Measurements from ENCODE around the gene AGT.
"Not testable (repeated sequence)": the region's sequence is repeated elsewhere in the genome, so short reads cannot be mapped to it uniquely, and the experiment has no call there.

The AGT gene

DNA sequence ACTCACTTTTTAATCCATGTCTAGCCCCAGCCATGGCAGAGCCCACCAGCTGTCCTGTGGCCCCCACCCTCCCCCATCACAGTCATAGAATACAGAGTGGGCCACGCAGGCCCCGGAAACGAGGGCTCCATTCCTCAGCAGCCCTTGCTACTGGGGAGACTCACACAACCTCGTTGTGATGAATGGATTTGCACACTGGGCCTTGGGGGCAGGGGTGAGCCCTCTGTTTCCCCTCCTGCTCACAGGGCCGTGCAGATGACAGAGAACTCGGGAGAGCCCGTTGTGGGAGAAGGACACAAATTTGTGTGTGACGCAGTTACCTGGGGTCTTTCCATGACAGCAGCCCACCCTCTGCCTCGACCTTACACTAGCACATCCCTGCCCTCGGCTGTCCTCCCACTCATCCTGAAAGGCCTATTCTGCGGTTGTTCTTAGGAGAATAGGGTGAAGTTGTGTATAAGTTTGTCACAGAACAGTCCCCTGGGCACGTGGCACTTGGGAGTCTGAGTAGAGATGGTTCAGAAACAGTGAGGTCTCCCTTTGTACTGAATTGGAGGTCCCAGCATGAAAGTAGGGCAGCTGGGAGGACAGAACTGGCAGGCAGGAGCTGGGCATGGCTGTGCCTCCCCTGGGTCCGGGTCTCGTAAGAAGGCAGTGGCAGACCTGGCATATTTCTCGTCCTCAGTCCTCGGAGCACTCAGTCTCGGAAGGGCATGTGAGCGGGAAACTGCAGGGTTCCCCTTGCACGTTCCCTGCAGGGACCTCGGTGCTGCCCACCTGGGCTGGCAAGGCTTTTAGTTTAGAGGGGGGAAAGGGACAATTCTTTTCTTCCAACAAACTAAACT lies 6.8 kb downstream of the AGT start:
- DNase-seq = no peak

- DNase-seq = no peak
These were observed 7.8 kb downstream of the AGT start for GRCh38 chr1:230706020-230706699.

DNA sequence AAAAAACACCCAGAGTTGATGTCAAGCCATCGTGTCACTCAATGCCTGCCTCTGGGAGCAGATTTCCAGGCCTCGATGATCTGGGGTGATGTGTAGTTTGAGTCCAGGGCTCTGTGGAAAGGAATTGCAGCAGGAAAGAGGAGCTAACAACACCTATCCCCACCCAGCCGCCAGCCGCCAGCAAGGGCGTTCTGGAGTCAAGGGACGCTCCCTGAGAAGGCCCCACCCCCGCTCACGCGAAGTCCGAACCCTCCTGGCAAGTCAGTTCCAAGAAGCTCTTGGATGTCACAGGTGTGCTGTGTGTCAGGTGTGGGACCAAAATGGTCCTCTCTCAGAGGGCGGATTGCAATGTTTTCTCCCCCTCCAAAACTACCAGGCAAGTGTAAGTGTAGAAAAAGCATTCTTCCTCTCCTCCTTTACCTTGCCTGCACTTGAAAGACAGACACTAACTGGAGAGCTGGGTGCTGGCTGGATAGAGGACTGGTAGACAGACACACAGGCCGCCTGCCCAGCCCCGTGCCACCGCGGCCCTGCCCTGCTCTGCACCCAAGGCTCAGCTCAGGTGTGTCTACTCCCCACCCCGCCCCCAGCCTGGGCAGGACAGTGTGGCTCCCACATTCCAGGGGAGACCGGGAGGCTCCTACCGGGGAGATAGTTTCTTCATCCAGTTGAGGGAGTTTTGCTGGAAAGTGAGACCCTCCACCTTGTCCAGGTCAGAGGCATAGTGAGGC lies 8.5 kb downstream of the AGT start:
- DNase-seq = no peak

GRCh38 chr1:230704830-230705229 lies 9.1 kb downstream of the AGT start:
- DNase-seq = no peak

DNA sequence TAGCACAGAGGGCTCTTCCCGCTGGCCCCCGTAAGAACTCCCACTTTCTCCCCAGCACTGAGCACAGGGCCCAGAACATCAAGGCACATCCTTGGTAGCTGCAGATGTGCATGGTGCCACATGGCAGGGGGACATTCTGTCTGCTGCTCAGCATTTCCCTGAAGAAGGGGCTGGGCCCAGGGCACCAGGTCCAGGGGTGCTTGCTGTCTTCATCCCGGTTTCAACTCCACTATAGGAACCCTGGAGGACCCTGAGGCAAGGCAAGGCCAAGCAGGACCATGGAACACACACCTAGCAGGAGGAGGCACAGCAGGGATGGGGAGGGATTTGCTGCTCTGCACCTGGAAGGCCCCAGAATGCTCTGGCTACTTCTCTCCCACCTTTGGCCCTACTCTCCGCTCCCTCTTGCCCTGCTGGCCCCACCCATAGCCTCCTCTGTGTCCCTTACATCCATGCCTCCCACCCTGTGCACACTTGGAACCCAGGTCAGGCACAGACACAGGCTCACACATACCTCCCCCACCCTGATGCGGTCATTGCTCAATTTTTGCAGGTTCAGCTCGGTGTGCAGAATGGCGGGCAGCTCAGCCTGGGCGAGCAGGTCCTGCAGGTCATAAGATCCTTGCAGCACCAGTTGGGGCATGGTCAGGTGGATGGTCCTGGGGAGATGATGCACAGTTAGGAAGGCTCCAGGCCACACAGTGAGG lies 10.1 kb downstream of the AGT start:
- DNase-seq = no peak

GRCh38 chr1:230702934-230703678 lies 10.8 kb downstream of the AGT start:
- DNase-seq = no peak

DNA sequence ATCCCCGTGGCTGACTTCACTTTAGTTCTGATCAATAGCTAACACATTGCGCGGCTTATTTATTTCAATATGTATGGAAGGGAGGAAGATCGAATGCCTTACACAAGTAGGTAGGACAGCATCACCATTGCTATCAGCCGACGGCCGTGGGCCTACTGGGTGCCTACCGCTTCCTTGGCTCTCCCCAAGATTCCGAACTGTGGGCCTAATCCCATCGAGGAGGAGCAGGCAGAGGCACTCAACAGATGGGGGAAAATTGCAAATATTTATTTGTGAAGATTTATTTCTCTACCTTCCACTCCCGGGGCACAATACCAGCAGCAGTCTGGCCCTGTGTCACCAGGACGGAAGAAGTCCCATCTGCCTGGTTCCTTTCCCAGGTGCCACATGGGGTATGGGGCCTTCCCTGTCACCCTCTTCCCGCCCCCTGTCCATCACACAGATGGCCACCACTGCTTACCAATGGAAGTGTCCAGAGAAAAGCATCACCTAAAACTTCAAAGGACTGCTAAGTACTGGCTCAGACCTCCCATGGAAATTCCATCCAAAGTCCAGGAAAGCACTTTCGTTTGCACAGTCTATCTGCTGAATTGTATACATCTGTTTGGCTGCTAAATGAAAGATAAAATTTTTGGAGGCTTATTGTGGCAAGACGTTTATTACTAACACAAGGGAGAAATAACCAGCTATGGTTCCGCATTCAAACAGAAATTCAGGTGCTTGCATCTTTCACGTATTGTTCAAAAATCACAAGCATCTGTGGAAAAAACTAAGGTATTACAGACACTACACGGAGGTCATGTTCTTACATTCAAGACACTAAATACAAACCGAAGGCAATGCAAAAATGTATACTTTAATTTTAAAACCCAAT lies 11.8 kb downstream of the AGT start:
- no peak for DNase-seq

GRCh38 chr1:230701434-230701833 lies 12.5 kb downstream of the AGT start:
- no peak for DNase-seq

DNA sequence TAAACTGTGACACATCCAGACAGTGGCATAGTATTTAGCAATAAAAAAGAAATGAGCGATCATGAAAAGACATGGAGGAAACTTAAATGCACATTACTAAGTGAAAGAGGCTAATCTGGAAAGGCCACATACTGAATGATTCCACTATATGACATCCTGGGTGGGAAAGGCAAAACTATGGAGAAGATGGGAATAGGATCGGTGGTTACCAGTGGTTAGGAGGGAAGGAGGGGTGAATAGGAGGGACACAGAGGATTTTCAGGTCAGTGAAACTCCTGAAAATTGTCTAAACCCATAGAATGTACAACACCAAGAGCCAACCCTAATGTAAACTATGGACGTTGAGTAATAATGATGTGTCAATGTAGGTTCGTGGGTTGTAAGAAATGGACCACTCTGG lies 13.8 kb downstream of the AGT start:
- no peak for DNase-seq

GRCh38 chr1:230699716-230700115 lies 14.2 kb downstream of the AGT start:
- DNase-seq = no peak

DNA sequence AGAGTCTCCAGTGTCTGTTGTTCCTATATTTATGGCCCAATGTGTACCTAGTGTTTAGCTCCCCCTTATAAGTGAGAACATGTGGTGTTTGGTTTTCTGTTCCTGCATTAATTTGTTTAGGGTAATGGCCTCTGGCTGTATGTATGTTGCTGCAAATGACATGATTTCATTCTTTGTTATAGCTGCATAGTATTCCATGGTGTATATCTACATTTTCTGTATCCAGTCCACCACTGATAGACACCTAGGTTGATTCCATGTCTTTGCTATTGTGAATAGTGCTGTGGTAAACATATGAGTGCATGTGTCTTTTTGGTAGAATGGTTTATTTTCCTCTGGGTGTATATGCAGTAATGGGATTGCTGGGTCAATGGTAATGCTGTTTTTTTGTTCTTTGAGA lies 15.0 kb downstream of the AGT start:
- not testable (repeated sequence) for DNase-seq

GRCh38 chr1:230698130-230698529 lies 15.8 kb downstream of the AGT start:
- no peak for DNase-seq

GRCh38 chr1:230696722-230697437 lies 17.0 kb downstream of the AGT start:
- no peak for DNase-seq

DNA sequence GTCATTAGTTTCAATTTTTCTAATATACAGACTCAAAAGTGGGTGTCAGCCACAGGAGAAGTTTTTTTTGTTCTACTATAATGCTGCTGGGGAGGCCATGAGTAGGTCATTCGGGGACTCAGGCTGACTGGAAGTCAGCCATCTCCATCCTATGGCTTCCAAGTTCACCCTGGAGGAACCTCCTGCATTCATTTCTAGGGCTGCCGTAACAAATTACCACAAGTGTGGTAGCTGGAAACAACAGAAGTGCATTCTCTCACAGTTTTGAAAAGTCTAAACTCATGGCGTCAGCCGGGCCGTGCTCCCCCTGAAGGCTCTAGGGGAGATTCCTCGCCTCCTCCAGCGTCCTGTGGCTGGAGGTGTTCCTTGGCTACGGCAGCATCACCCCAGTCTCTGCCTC lies 17.7 kb downstream of the AGT start:
- DNase-seq = no peak

DNA sequence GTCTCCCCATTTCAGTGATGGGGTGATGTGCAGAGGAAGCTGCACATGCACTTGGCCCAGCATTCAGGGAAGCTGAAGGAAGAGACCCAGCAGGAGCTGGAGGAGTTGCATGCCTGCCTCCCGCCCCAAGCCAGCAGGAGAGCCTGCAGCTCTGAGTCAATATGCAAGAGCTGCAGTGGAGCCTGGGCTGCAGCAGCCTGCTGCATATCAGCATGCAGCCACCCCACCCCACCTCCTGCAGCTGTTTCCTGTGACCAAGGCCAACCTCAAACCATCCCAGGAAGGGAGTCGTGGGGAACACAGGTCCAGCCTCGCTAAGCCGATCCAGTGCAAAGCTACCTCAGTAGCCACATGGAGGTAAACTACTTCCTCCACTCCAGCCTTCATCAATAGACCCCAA lies 18.9 kb downstream of the AGT start:
- no peak for DNase-seq

DNA sequence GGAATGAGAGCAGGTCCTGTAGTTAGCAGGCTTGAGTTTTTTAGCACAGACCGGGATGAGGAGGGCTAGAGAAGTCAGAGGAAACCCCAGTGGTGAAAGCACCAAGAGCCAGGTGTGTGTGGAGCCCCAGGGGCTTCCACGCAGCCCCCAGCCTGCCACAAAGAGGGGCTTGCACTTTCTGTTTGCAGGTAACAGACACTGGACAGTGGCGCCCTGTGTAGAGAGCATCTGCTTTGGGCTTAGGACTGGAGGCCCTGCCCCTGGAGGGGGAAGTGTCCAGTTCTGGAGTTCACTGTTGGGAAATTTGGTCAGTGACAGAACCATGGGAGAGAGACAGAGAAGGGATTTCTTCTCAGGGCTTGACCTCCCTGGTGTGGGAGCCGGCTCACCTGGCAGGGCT lies 19.5 kb downstream of the AGT start:
- DNase-seq = no peak

GRCh38 chr1:230693777-230694176 lies 20.1 kb downstream of the AGT start:
- DNase-seq = no peak

DNA sequence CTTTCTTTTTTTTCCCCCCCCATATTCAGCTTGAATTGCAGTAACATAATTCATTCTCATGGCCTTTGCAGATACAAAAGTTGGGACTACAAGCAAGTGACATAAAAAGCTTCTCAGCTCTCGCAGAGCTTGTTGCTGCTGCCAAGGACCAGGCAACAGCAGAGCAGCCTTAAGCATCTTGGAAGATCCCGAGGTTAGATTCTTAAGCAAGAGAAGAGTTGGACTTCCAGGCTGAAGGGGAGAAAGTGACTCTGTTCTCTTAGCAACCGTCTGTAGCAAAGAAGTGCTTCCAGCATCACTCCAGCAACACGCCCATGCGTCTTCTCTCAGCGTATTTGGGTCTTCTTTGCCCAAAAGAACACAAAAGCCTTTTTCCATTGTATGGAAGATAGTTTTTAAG lies 20.7 kb downstream of the AGT start:
- no peak for DNase-seq

DNA sequence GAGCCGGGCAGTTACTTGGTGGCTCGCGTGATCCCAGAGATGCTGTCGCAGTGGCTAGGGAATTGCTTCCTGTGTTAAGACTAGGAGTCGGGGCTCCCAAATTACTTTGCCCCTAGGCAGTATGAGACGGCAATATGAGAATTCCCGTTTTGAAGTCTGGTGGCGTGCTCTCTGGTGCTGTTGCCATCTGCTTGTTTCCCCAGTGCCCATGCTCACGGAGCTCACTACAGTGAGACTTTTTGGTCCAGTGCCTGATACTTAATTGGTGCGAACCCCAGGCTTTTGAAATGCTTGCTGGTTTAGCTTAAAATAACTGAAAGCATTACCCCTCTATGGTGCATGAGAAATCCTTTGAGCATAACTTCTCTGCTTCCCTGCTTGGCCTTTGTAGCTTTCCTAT lies 22.3 kb downstream of the AGT start:
- DNase-seq = no peak

GRCh38 chr1:230690101-230690500 lies 23.8 kb downstream of the AGT start:
- no peak for DNase-seq

DNA sequence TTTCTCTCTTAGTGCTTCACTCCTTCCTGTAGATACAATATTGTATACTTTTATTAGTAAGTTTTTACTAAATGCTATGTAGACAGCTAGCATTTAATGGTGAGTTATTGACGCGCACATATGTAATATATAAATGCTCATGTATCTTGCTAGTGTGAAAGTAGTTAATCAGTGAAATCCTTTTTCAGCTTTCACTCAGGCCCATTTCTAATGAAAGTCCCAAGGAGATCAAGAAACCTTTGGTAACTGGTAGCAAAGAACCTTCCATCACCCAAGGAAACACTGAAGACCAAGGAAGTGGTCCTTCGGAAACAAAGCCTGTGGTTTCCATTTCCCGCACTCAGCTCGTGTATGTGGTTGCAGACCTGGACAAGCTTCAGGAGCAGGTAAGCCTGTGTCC lies 27.2 kb downstream of the AGT start:
- DNase-seq = no peak
